ENCODE data around the gene YAP1.

Gene YAP1

GRCh38 chr11:102117472-102118113 lies 7.3 kb downstream of the YAP1 start:
- no peak for DNase-seq

- DNase-seq, result no peak
Measured at GRCh38 chr11:102118937-102119336, 8.7 kb downstream of the YAP1 start.

- no peak for DNase-seq
Measured at GRCh38 chr11:102119997-102120396, 9.8 kb downstream of the YAP1 start.

GRCh38 chr11:102120437-102120973 lies 10.3 kb downstream of the YAP1 start:
- no peak for DNase-seq

- no peak for DNase-seq
Measured at GRCh38 chr11:102121329-102121728, 11.1 kb downstream of the YAP1 start.

- no peak for DNase-seq
Measured at GRCh38 chr11:102134597-102134996, 24.4 kb downstream of the YAP1 start.

GRCh38 chr11:102135256-102135655 lies 25.0 kb downstream of the YAP1 start:
- DNase-seq, result no peak

GRCh38 chr11:102138223-102138622 lies 28.0 kb downstream of the YAP1 start:
- DNase-seq, result no peak

GRCh38 chr11:102138670-102139069 lies 28.4 kb downstream of the YAP1 start:
- no peak for DNase-seq

- DNase-seq, result no peak
Measured at GRCh38 chr11:102139081-102139498, 28.8 kb downstream of the YAP1 start.

GRCh38 chr11:102142333-102142732 lies 32.1 kb downstream of the YAP1 start:
- no peak for DNase-seq

- no peak for DNase-seq
Measured at GRCh38 chr11:102143867-102144266, 33.6 kb downstream of the YAP1 start.

GRCh38 chr11:102144357-102145355 lies 34.4 kb downstream of the YAP1 start:
- no peak for DNase-seq

- no peak for DNase-seq
Measured at GRCh38 chr11:102147015-102147414, 36.8 kb downstream of the YAP1 start.

- no peak for DNase-seq
Measured at GRCh38 chr11:102147632-102148031, 37.4 kb downstream of the YAP1 start.

- no peak for DNase-seq
Measured at GRCh38 chr11:102148059-102148458, 37.8 kb downstream of the YAP1 start.

GRCh38 chr11:102151784-102152525 lies 41.7 kb downstream of the YAP1 start:
- DNase-seq, result no peak

GRCh38 chr11:102153082-102153481 lies 42.8 kb downstream of the YAP1 start:
- DNase-seq, result no peak

- no peak for DNase-seq
Measured at GRCh38 chr11:102154806-102155205, 44.6 kb downstream of the YAP1 start.

- no peak for DNase-seq
Measured at GRCh38 chr11:102155676-102156075, 45.4 kb downstream of the YAP1 start.

GRCh38 chr11:102157219-102157618 lies 47.0 kb downstream of the YAP1 start:
- no peak for DNase-seq

- DNase-seq, result no peak
Measured at GRCh38 chr11:102158164-102158735, 48.0 kb downstream of the YAP1 start.

GRCh38 chr11:102163368-102163767 lies 53.1 kb downstream of the YAP1 start:
- DNase-seq, result no peak
